HG02943 (cell line): ENCODE data around the gene RIPOR3.

Experiments used
- ATAC-seq: cut with Tn5 transposase; IDR thresholded peaks from one replicate; pipeline ENCODE4 v1.9.1; 2021; ENCODE audit warnings: mild to moderate bottlenecking, low read depth, moderate library complexity; ENCODE audit not compliant: unreplicated experiment

Gene RIPOR3

GRCh38 chr20:50592282-50593004, 98.9 kb downstream of the RIPOR3 start:
- no peak for ATAC-seq

DNA sequence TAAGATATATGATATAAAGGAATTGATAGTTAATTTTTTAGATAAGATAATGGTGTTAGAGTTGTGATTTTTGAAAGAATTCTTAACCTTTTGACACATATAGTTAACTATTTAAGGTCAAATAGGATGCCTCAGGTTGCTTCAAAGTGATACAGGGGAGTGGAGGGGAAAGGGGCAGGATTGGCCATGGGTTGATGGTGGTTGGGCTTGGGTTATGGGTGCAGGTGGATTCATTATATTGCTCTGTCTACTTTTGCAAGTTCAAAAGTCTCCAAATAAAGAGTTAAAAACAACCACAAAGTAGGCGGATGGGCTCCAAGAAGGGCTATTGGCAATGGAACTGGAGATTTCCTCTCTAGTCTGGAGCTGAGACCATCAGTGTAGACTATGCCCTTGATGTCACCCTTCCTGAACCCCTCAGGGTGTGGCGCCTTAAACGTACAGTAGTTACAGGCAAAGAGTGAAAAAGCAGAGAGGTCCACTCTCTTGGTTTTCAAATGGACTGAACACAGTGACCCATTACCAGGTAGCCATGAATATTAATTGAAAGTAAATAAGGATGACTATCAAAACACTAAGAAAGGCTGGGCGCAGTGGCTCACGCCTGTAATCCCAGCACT, 100.0 kb downstream of the RIPOR3 start:
- ATAC-seq: no peak

GRCh38 chr20:50590348-50590664, 101.0 kb downstream of the RIPOR3 start:
- ATAC-seq: no peak

GRCh38 chr20:50589548-50590347, 101.6 kb downstream of the RIPOR3 start:
- no peak for ATAC-seq

DNA sequence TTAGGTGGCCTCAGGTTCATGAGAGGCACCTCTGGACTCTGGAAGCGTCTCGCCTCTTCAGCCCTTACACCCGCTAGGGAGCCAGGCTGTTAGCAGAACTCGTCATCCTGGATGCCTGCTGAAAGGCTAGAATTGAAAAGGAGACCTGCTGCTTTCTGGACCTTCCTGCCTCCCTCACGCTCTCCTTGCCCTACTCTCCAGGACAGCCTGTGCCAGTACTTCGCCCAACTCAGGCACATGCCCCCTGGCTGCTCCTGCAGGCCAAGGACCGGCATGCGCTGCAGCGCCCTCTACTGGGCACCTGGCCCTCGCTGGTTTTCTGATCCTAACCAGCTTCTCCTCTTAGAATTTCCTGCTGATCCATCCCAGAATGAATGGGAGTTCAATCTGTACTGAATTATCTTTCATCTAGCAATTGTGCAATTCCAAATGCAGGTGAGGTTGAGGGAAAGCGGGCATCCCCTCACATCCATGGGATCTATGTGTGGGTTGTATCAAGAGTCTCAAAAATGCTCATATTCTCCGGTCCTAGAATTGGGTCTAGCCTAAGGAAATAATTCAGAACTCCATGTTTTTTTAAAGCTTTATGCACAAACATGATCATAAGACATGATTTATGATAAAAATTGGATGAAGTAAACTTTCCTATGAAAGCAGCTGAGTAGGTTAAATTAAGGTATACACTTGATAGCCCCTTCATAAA, 103.2 kb downstream of the RIPOR3 start:
- no peak for ATAC-seq

- no peak for ATAC-seq
These were observed 103.9 kb downstream of the RIPOR3 start for GRCh38 chr20:50587291-50587961.

DNA sequence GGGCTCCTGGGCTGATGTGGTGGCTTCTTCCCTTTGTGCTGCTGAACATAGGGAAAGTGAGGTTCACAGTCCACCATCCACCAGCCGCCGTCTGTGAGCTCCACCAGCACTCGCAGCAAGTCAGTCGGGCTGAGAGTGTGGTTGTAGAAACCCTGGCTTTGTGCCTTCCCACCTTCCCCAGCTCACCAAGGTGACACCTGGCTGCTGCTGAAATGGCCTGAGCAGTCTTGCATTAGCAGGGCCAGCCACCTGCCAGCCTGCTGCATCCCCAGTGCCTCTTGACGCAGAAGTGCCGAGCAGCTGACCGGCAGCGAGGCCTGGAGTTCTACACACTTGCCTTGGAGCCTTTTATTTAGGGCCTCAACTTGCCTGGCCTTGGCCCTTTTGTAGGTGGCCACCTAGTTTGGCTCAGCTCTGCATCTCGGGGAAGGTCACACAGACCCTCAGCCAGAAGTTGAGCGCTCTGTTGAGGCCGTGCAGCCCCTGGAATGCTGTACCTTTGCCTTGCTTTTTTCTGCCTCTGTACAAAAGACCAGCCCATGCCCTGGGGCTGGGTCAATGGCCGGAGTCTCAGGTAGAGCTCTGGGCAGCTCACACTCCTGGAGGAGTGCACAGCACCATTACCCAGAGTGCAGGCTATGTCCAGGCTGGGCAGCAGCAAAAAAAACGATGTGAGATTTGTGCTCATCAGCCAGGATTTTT, 104.7 kb downstream of the RIPOR3 start:
- ATAC-seq: no peak

- no peak for ATAC-seq
These were observed 105.7 kb downstream of the RIPOR3 start for GRCh38 chr20:50585678-50586077.

DNA sequence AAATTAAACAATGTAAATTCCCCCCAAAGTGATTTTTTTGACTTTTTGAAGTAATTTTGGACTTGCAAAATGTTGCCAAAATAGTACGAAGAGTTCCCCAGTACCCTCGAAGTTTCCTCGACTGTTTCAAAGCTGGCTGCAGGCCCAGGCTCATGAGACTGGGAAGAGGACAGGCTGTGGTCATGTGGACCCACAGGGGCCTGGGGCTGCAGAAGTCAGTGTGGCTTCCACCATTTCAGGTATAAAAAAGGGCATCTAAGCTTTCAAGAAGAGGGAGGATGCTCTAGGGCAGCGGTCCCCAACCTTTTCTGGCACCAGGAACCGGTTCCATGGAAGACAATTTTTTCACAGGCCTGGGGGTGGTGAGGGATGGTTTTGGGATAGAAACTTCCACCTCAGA, 106.1 kb downstream of the RIPOR3 start:
- no peak for ATAC-seq

GRCh38 chr20:50584687-50585086, 106.7 kb downstream of the RIPOR3 start:
- ATAC-seq: no peak

DNA sequence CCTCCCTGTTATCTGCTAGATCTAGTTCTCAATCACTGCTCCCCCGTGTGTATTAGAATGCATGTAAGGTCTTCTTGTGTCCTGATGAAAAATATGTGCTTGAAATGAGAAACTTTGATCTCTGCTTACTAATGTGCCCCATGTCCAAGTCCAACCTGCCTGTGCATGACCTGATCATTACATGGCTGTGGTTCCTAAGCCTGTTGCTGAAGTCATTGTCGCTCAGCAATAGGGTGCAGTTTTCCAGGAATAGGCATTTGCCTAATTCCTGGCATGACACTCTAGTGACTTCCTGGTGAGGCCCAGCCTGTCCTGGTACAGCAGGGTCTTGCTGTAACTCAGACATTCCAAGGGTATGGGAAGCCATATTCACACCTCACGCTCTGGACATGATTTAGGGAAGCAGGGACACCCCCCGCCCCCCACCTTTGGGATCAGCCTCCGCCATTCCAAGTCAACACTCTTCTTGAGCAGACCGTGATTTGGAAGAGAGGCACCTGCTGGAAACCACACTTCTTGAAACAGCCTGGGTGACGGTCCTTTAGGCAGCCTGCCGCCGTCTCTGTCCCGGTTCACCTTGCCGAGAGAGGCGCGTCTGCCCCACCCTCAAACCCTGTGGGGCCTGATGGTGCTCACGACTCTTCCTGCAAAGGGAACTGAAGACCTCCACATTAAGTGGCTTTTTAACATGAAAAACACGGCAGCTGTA, 107.7 kb downstream of the RIPOR3 start:
- ATAC-seq: no peak

DNA sequence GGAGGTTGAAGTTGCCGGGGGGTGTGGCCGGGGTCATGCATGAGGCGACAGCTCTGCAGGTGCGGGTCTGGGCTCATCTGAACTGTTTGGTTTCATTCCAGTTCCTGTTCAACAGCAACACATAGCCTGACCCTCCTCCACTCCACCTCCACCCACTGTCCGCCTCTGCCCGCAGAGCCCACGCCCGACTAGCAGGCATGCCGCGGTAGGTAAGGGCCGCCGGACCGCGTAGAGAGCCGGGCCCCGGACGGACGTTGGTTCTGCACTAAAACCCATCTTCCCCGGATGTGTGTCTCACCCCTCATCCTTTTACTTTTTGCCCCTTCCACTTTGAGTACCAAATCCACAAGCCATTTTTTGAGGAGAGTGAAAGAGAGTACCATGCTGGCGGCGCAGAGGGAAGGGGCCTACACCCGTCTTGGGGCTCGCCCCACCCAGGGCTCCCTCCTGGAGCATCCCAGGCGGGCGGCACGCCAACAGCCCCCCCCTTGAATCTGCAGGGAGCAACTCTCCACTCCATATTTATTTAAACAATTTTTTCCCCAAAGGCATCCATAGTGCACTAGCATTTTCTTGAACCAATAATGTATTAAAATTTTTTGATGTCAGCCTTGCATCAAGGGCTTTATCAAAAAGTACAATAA, 108.6 kb downstream of the RIPOR3 start:
- no peak for ATAC-seq

- no peak for ATAC-seq
These were observed 109.2 kb downstream of the RIPOR3 start for GRCh38 chr20:50582092-50582491.

DNA sequence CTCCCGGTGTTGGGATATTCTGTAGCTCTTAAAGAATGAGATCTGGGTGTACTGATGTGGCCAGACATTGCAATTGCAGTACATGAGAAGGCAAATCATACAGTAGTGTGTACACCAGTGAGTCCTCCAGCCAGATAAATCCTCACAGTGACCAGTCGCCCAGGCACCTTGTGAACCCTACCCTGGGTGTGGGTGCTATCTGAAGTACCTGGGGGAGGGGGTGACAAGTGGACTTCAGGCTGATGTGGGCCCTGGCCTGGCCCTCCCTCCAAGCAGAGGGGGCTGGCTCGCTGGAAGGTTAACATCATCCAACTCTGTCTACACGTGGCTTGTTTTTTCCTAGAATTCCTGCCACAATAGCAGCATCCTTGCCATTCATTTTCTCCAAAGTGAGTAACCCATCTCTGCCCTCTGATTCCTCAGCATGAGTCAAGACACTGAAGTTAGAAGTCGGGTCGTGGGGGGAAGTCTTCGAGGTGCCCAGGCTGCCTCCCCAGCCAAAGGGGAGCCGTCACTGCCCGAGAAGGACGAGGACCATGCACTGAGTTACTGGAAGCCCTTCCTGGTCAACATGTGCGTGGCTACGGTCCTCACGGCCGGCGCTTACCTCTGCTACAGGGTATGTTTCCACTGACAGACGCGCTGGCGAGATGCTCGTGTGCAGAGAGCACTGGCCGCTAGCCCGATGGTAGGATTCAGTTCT, 110.3 kb downstream of the RIPOR3 start:
- no peak for ATAC-seq

DNA sequence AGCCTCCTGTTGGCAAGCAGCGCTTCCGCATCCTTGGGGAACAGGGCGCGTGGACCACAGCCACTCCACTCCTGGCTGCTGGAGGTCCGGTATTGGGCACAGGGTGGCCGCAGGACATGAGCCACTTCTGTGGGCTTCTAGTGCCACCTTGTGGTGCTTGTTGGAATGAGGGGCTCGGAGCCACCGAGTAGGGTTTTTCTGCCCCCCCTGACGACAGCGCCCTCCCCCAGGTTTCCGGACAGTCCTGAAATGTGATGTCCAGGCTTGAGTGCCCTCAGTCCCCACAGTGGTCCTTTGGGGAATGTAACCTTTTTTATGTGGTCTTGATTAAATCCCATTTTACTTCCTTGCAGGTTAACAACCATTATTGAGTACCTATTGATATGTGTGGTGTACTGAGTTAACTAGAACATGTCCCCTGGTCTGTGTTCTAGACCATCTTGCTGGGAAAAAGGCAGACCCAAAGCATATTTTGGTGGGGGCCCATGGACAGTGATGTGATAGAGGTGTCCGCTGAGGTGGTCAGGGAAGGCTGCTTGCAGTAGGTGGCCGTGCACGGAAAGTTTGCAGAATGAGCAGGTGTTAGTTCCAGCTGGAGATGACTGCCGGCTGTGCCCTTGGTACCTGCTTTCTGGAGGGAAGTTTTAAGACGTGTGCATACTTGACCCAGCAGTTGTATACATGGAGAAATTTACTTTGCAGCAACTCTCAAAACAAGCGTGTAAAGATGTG, 111.2 kb downstream of the RIPOR3 start:
- no peak for ATAC-seq

DNA sequence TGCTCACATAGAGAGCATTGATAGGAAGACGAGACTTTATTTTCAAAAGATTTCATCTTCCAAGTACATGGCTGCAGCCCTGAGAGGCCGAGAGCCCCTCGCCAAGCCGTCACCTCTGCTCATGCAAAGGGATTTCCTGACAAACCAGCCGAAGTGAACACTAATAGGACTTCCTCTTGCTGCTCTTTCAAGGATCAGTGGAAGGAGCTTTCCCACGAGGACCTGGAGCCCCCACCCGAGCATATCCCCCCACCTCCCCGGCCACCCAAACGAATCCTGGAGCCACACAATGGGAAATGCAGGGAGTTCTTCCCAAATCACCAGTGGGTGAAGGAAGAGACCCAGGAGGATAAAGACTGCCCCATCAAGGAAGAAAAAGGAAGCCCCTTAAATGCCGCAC, 111.8 kb downstream of the RIPOR3 start:
- ATAC-seq: no peak

DNA sequence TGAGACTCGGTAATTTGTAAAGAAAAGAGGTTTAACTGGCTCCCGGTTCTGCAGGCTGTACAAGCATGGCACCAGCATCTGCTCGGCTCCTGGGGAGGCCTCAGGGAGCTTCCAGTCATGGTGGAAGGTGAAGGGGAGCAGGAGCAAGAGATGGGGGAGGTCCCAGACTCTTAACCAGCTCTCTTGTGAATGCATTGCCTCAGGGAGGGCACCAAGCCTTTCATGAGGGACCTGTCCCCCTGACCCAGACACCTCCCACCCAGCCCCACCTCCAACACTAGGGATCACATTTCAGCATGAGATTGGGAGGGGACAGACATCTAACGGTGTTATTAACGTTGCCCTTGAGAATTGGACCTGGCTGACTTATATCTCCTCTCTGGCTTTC, 112.6 kb downstream of the RIPOR3 start:
- ATAC-seq: no peak
